Neural progenitor cell (in vitro differentiated cells): ENCODE results near the gene CKLF. TPM values are rescaled to one million over a fixed set of nuclear protein-coding genes. Genes with fewer than 3 reads are reported as not detected.

Experiments used
- DNase-seq: peaks from one replicate; pipeline ENCODE4 v3.0.0-alpha.2; 2016; ENCODE audit warnings: low spot score
- H2AFZ ChIP-seq: fragments of 200-600 bp; sonication (generic); replicated peaks from 2 replicates; pipeline ENCODE4 v1.6.1; 2016; ENCODE audit warnings: antibody characterized with exemption
- H3F3A ChIP-seq: fragments of 200-600 bp; sonication (generic); 2 replicates; pipeline ENCODE4 v1.6.1; 2016; ENCODE audit warnings: antibody characterized with exemption, low read depth
- H3K27ac ChIP-seq: fragments of 200-600 bp; sonication (generic); 2 replicates; pipeline ENCODE4 v1.5.1; 2016; ENCODE audit warnings: mild to moderate bottlenecking
- H3K27me3 ChIP-seq: fragments of 200-600 bp; sonication (generic); 2 replicates; pipeline ENCODE4 v1.6.1; 2016; ENCODE audit warnings: mild to moderate bottlenecking, moderate library complexity
- H3K36me3 ChIP-seq: fragments of 200-600 bp; sonication (generic); 2 replicates; pipeline ENCODE4 v1.5.1; 2016
- H3K4me1 ChIP-seq: fragments of 200-600 bp; sonication (generic); 2 replicates; pipeline ENCODE4 v1.6.1; 2016; ENCODE audit warnings: mixed run types
- H3K4me2 ChIP-seq: fragments of 200-600 bp; sonication (generic); 2 replicates; pipeline ENCODE4 v1.6.1; 2016
- H3K4me3 ChIP-seq: fragments of 200-600 bp; sonication (generic); 2 replicates; pipeline ENCODE4 v1.5.1; 2016
- H3K79me2 ChIP-seq: fragments of 200-600 bp; sonication (generic); 2 replicates; pipeline ENCODE4 v1.6.1; 2016; ENCODE audit warnings: low read depth
- H3K9ac ChIP-seq: fragments of 200-600 bp; sonication (generic); 2 replicates; pipeline ENCODE4 v1.6.1; 2016
- H3K9me3 ChIP-seq: fragments of 200-600 bp; sonication (generic); 2 replicates; pipeline ENCODE4 v1.5.1; 2016; ENCODE audit warnings: low read depth
- H4K20me1 ChIP-seq: fragments of 200-600 bp; sonication (generic); 2 replicates; pipeline ENCODE4 v1.6.1; 2016; ENCODE audit warnings: low read depth
- H3K27ac Mint-ChIP-seq: 3 replicates; pipeline ENCODE4 v1.8.0; 2021; ENCODE audit warnings: mixed read lengths
- H3K27me3 Mint-ChIP-seq: 2 replicates; pipeline ENCODE4 v1.8.0; 2022; ENCODE audit warnings: low read depth, mild to moderate bottlenecking, inconsistent platforms, moderate library complexity, mixed read lengths; ENCODE audit not compliant: insufficient read depth
- H3K36me3 Mint-ChIP-seq: 3 replicates; pipeline ENCODE4 v1.8.0; 2021; ENCODE audit warnings: mixed read lengths
- H3K4me1 Mint-ChIP-seq: 3 replicates; pipeline ENCODE4 v1.8.0; 2021; ENCODE audit warnings: mixed read lengths
- H3K4me3 Mint-ChIP-seq: 3 replicates; pipeline ENCODE4 v1.8.0; 2021; ENCODE audit warnings: mild to moderate bottlenecking, moderate library complexity, mixed read lengths
- H3K9me3 Mint-ChIP-seq: 3 replicates; pipeline ENCODE4 v1.8.0; 2020; ENCODE audit warnings: mixed read lengths
- EZH2 ChIP-seq: fragments of 200-600 bp; sonication (generic); IDR thresholded peaks from 2 replicates; pipeline ENCODE4 v1.6.1; 2017; ENCODE audit warnings: antibody characterized with exemption, mild to moderate bottlenecking, moderate library complexity
- EZH2phosphoT487 ChIP-seq: fragments of 200-600 bp; sonication (generic); IDR thresholded peaks from 2 replicates; pipeline ENCODE4 v1.6.1; 2017; ENCODE audit warnings: antibody characterized with exemption
- total RNA-seq: library from RNA; depleted of rRNA; stranded (reverse); fragments of >200 nt; gene quantifications from 2 replicates; pipeline ENCODE4 v1.2.3, GENCODE V29; 2015; ENCODE audit warnings: low replicate concordance
- TF ChIP-seq, protein P1 (sequence below): fragments of 200-600 bp; sonication (generic); IDR thresholded peaks from 2 replicates; pipeline ENCODE4 v1.5.1; 2017; ENCODE audit warnings: antibody characterized with exemption, mild to moderate bottlenecking

CKLF gene
- total RNA-seq, 1 donor from 2014 or later = 38.6 TPM

DNA sequence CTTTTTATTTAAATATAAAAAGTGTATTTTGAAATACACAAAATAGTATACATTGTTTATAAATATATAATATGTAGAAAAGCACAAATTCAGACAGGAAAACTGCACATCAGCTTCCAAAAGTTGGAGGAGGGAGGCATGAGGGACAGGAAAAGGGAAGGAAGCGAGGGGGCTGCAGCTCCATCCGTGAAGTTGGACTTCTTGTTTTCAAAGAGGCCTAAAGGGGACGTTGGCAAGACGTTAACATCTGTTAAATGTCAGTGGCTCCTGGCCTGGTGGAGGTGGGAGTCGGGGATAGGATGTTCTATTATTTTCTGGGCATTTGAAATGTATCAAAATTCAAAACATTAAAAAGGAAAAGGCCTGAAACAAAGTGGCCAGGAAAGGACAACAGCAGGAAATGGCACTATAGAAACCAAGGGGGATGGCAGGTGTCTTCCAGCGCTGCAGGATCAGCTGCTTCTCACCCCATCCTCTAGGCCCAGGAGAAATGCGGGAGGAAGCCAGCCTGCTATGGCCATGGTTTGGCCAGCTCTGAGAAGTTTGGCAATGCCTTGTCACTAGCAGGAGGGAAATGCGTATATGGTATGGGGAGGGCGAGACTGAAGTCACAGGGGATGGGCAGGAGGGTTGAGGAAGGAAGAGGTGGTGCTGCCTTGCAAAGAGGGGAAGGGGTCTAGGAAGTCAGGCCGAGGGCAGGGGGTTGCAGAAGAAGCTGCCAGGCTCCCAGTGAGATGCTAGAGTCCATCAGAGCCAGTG, 33.3 kb downstream of the CKLF start:
- Histone ChIP-seq H3K4me3 (no peak overlapping the region), H2AFZ (no peak overlapping the region), H3F3A (no peaks in the 10 kb centered on the region), H3K4me1 (peaks cover 9% of the 10 kb centered on the region), H3K9me3 (no peaks in the 10 kb centered on the region), H3K27me3 (no peaks in the 10 kb centered on the region), H3K4me2 (no peak overlapping the region), H3K27ac (no peak overlapping the region), H3K36me3 (no peaks in the 10 kb centered on the region), H4K20me1 (no peaks in the 10 kb centered on the region), H3K79me2 (no peaks in the 10 kb centered on the region), H3K9ac (no peak overlapping the region)
- no peak for TF ChIP-seq EZH2
- TF ChIP-seq, protein P1, sequence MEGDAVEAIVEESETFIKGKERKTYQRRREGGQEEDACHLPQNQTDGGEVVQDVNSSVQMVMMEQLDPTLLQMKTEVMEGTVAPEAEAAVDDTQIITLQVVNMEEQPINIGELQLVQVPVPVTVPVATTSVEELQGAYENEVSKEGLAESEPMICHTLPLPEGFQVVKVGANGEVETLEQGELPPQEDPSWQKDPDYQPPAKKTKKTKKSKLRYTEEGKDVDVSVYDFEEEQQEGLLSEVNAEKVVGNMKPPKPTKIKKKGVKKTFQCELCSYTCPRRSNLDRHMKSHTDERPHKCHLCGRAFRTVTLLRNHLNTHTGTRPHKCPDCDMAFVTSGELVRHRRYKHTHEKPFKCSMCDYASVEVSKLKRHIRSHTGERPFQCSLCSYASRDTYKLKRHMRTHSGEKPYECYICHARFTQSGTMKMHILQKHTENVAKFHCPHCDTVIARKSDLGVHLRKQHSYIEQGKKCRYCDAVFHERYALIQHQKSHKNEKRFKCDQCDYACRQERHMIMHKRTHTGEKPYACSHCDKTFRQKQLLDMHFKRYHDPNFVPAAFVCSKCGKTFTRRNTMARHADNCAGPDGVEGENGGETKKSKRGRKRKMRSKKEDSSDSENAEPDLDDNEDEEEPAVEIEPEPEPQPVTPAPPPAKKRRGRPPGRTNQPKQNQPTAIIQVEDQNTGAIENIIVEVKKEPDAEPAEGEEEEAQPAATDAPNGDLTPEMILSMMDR = no peak
- no peak for TF ChIP-seq EZH2phosphoT487
- peak overlapping the region; percentile 25 for H3K4me3 Mint-ChIP-seq
- H3K27me3 Mint-ChIP-seq = peaks cover 2% of the 10 kb centered on the region
- H3K27ac Mint-ChIP-seq = no peak overlapping the region
- H3K36me3 Mint-ChIP-seq = peaks cover 1% of the 10 kb centered on the region
- peaks cover 26% of the 10 kb centered on the region for H3K4me1 Mint-ChIP-seq
- peaks cover 2% of the 10 kb centered on the region for H3K9me3 Mint-ChIP-seq
- DNase-seq = no peak

DNA sequence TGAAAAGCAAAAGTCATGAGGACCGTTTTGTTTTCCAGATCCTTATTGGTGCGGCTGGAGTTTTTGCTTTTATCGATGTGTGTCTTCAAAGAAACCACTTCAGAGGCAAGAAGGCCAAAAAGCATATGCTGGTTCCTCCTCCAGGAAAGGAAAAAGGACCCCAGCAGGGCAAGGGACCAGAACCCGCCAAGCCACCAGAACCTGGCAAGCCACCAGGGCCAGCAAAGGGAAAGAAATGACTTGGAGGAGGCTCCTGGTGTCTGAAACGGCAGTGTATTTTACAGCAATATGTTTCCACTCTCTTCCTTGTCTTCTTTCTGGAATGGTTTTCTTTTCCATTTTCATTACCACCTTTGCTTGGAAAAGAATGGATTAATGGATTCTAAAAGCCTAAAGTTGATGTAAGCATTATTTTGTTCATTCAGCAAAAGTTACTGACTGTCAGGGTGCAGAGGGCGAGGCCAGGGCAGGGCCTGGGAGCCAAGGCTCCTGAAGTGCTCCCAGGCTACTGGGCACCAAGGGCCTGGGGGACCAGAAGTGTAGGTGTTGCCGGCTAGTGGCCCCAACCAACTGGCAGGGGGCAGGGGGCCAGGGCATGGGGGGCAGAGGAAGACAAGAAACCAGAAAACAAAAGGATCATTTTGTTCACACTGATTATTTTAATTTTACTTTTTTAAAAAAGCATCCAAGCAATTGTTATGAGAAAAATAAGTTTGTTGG, 35.7 kb downstream of the CKLF start:
- H4K20me1 ChIP-seq = no peaks in the 10 kb centered on the region
- no peak overlapping the region for H3K27ac ChIP-seq
- no peak overlapping the region for H2AFZ ChIP-seq
- Mint-ChIP-seq H3K27ac (no peak overlapping the region), H3K4me3 (no peak overlapping the region), H3K9me3 (no peaks in the 10 kb centered on the region), H3K27me3 (peaks cover 2% of the 10 kb centered on the region), H3K36me3 (no peaks in the 10 kb centered on the region), H3K4me1 (peaks cover 11% of the 10 kb centered on the region)
- no peaks in the 10 kb centered on the region for H3K27me3 ChIP-seq
- H3F3A ChIP-seq = no peaks in the 10 kb centered on the region
- H3K36me3 ChIP-seq = no peaks in the 10 kb centered on the region
- no peak overlapping the region for H3K9ac ChIP-seq
- no peak for TF ChIP-seq EZH2
- no peak for TF ChIP-seq EZH2phosphoT487
- TF ChIP-seq, protein P1 = no peak
- H3K9me3 ChIP-seq = no peaks in the 10 kb centered on the region
- H3K4me2 ChIP-seq = no peak overlapping the region
- H3K4me1 ChIP-seq = no peaks in the 10 kb centered on the region
- H3K4me3 ChIP-seq = no peak overlapping the region
- no peaks in the 10 kb centered on the region for H3K79me2 ChIP-seq
- DNase-seq = no peak

DNA sequence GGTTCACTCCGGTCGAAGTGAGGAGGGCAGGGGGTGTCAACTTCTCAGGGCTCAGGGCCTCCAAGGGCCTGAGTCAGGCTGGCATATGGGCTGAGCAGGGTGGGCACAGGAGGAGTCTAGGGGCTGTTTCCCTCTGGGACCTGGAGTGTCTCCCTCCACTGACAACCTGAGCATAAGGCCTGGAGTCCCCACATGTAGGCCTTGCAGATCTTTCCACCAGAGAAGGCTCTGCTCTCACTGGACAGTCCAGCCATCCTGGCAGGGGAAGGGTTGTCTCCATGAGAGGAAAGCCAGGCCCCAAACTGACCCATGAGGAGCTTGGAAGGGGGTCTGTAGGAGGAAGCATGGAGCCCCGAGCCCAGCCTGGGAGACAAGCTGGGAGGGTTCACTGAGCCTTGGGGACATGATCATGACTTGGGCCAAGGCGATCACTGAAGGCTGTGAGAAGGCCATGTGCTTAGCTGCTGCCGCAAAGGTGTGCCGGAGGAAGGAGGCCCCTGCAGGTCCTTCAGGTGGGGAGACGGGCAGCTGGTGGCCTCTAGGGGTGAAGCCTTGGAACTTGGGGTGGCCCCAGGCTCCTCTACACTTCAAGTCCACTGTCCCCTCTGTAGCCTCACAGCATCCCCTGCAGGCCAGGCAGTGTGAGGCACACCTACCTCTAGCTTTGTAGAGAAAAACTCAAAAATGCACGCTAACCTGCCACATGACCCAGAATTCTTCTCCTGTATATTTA, 36.8 kb downstream of the CKLF start:
- no peaks in the 10 kb centered on the region for H3F3A ChIP-seq
- H3K4me2 ChIP-seq = no peak overlapping the region
- DNase-seq = peak; percentile 50
- Mint-ChIP-seq H3K27ac (no peak overlapping the region), H3K4me3 (no peak overlapping the region), H3K4me1 (peaks cover 11% of the 10 kb centered on the region), H3K27me3 (peaks cover 2% of the 10 kb centered on the region), H3K9me3 (no peaks in the 10 kb centered on the region), H3K36me3 (no peaks in the 10 kb centered on the region)
- no peak overlapping the region for H3K9ac ChIP-seq
- TF ChIP-seq, protein P1 = peak; percentile 56
- no peak for TF ChIP-seq EZH2phosphoT487
- no peaks in the 10 kb centered on the region for H4K20me1 ChIP-seq
- no peak overlapping the region for H2AFZ ChIP-seq
- H3K79me2 ChIP-seq = no peaks in the 10 kb centered on the region
- H3K36me3 ChIP-seq = no peaks in the 10 kb centered on the region
- no peaks in the 10 kb centered on the region for H3K4me1 ChIP-seq
- no peak overlapping the region for H3K4me3 ChIP-seq
- H3K9me3 ChIP-seq = no peaks in the 10 kb centered on the region
- no peak overlapping the region for H3K27ac ChIP-seq
- H3K27me3 ChIP-seq = no peaks in the 10 kb centered on the region
